Aorta (tissue), 5 donors: ENCODE data around the gene KIF3B. TPM values are rescaled to one million over a fixed set of nuclear protein-coding genes. Genes with fewer than 3 reads are reported as not detected.
A peak's percentile ranks its signal among the peaks of the same experiment; 100 is the strongest.
"Not testable (repeated sequence)": the region's sequence is repeated elsewhere in the genome, so short reads cannot be mapped to it uniquely, and the experiment has no call there.

ENCODE experiments used
- ATAC-seq: fragments of 200-7000 bp; cut with Tn5 transposase; one replicate; pipeline ENCODE4 v1.9.1; 2022; ENCODE audit warnings: moderate library complexity; ENCODE audit not compliant: low FRiP score
- DNase-seq, 2 donors: peaks; one replicate each; pipeline ENCODE4 v3.0.0-alpha.2; 2020
- H3K27ac ChIP-seq, 2 donors: one replicate each; pipeline ENCODE4 v1.5.1; 2013; ENCODE audit warnings: low read length in 2 of 2, mild to moderate bottlenecking in 2 of 2, moderate library complexity in 2 of 2, control low read depth in 1 of 2, inconsistent platforms in 1 of 2, low read depth in 1 of 2
- H3K27me3 ChIP-seq, 2 donors: one replicate each; pipeline ENCODE4 v1.6.1; 2013; ENCODE audit warnings: control low read depth in 1 of 2, low read length in 1 of 2, mild to moderate bottlenecking in 1 of 2, moderate library complexity in 1 of 2; ENCODE audit not compliant: insufficient read depth in 2 of 2, control insufficient read depth in 1 of 2
- H3K36me3 ChIP-seq, 2 donors: one replicate each; pipeline ENCODE4 v1.6.1; 2013; ENCODE audit warnings: control low read depth in 1 of 2, low read length in 1 of 2, mild to moderate bottlenecking in 1 of 2; ENCODE audit not compliant: insufficient read depth in 2 of 2, control insufficient read depth in 1 of 2
- H3K4me1 ChIP-seq, 2 donors: one replicate each; pipeline ENCODE4 v1.6.1; 2013; ENCODE audit warnings: low read length in 2 of 2, control low read depth in 1 of 2, mild to moderate bottlenecking in 1 of 2, moderate library complexity in 1 of 2; ENCODE audit not compliant: insufficient read depth in 2 of 2, control insufficient read depth in 1 of 2
- H3K4me3 ChIP-seq, 2 donors: one replicate each; pipeline ENCODE4 v1.5.1; 2013; ENCODE audit warnings: low read length in 2 of 2, control low read depth in 1 of 2, mild to moderate bottlenecking in 1 of 2
- H3K9me3 ChIP-seq: one replicate; pipeline ENCODE4 v1.6.1; 2013; ENCODE audit warnings: mild to moderate bottlenecking, low read length; ENCODE audit not compliant: control insufficient read depth
- WGBS, 2 donors: extraction: QIAGEN DNeasy Blood & Tissue Kit; methylation state at CpG; one replicate each; pipeline ENCODE4 v1.1.7; 2013; 5-methylcytosine and 5-hydroxymethylcytosine counted together
- intact Hi-C, 2 donors: fragments of 100-400 bp; cut with DNase I; formaldehyde crosslinking; loops; one replicate each; pipeline versions ENCODE4 v1.14.2 to v1.15.0; 2022
- polyA plus RNA-seq, 2 donors: library from polyadenylated mRNA; stranded (reverse); fragments of 200-250 nt; gene quantifications; one replicate each; pipeline ENCODE4 v1.2.3, GENCODE V29; 2013
- total RNA-seq, 2 donors: library from RNA; stranded (reverse); fragmentation: NEBNext Ultra II Directional; extraction: Animal tissue kit (Norgen Biotek cat#: 25700); gene quantifications; one replicate each; pipeline ENCODE4 v1.2.1, GENCODE V29; 2021
- donor health status: healthy with polysubstance abuse.
- donor health status: Bipolar disorder and iron deficiency.
- donor health status: DM: no; HTN: no; CAD: no.
- donor health status: DM: no; HTN: no; CAD: no.
- donor health status: DM: yes; HTN: yes; CAD: no.

Gene KIF3B
- total and polyA plus RNA-seq, 4 donors: 12.9 to 28.0 (median 23.2) TPM

- ATAC-seq: peak; percentile 56
- DNase-seq: no peak
- 32 to 35% methylated on average over 5 of the region's 5 CpGs for WGBS, 2 donors
- Histone ChIP-seq H3K4me1 (no peaks in the 10 kb centered on the region), H3K9me3 (no peaks in the 10 kb centered on the region), H3K36me3 (no peaks in the 10 kb centered on the region), H3K27me3 (no peaks in the 10 kb centered on the region), H3K27ac (no peak overlapping the region), H3K4me3 (no peak overlapping the region)
- intact Hi-C loops: loop anchor here in 1 of 2 donors (5.0 kb wide), 1 partner anchor 315 kb away; no protein-coding TSS in a partner anchor
These were observed 59.5 kb downstream of the KIF3B start for GRCh38 chr20:32336918-32337347.

GRCh38 chr20:32337937-32338661 lies 60.6 kb downstream of the KIF3B start:
- Histone ChIP-seq H3K4me1 (no peaks in the 10 kb centered on the region), H3K36me3 (no peaks in the 10 kb centered on the region), H3K27ac (no peak overlapping the region), H3K27me3 (no peaks in the 10 kb centered on the region), H3K9me3 (no peaks in the 10 kb centered on the region), H3K4me3 (no peak overlapping the region)
- ATAC-seq: no peak
- 89 to 91% methylated on average over 11 of the region's 11 CpGs for WGBS, 2 donors
- no peak for DNase-seq
- intact Hi-C loops: loop anchor here in 1 of 2 donors (5.0 kb wide), 1 partner anchor 314 kb away; no protein-coding TSS in a partner anchor

- Histone ChIP-seq H3K4me3 (no peak overlapping the region), H3K27ac (no peak overlapping the region), H3K27me3 (no peaks in the 10 kb centered on the region), H3K9me3 (no peaks in the 10 kb centered on the region), H3K4me1 (no peaks in the 10 kb centered on the region), H3K36me3 (no peaks in the 10 kb centered on the region)
- ATAC-seq (no peak), DNase-seq (no peak)
- 57 to 64% methylated on average over 7 of the region's 7 CpGs for WGBS, 2 donors
- intact Hi-C loops: loop anchor here in 1 of 2 donors (5.0 kb wide), 1 partner anchor 314 kb away; no protein-coding TSS in a partner anchor
These were observed 61.2 kb downstream of the KIF3B start for GRCh38 chr20:32338665-32339064.

GRCh38 chr20:32339116-32339515 lies 61.7 kb downstream of the KIF3B start:
- Histone ChIP-seq H3K4me1 (no peaks in the 10 kb centered on the region), H3K27ac (no peak overlapping the region), H3K36me3 (no peaks in the 10 kb centered on the region), H3K4me3 (no peak overlapping the region), H3K27me3 (no peaks in the 10 kb centered on the region), H3K9me3 (no peaks in the 10 kb centered on the region)
- no peak for DNase-seq
- 3 to 7% methylated on average over 2 of the region's 2 CpGs for WGBS, 2 donors
- no peak for ATAC-seq
- intact Hi-C loops: loop anchor here in 1 of 2 donors (5.0 kb wide), 1 partner anchor 313 kb away; no protein-coding TSS in a partner anchor

- H3K4me1 ChIP-seq, H3K36me3 ChIP-seq, ATAC-seq, H3K27ac ChIP-seq, H3K9me3 ChIP-seq, H3K4me3 ChIP-seq, H3K27me3 ChIP-seq, intact Hi-C loops, DNase-seq: not testable (repeated sequence)
- WGBS, 2 donors: 93 to 98% methylated on average over 2 of the region's 2 CpGs
These were observed 63.6 kb downstream of the KIF3B start for GRCh38 chr20:32341053-32341452.

GRCh38 chr20:32343439-32343838 lies 66.0 kb downstream of the KIF3B start:
- Histone ChIP-seq H3K4me1 (no peaks in the 10 kb centered on the region), H3K27me3 (no peaks in the 10 kb centered on the region), H3K4me3 (no peak overlapping the region), H3K9me3 (no peaks in the 10 kb centered on the region), H3K27ac (no peak overlapping the region), H3K36me3 (no peaks in the 10 kb centered on the region)
- intact Hi-C loops: no loop called here
- no peak for ATAC-seq
- WGBS, 2 donors: 91 to 92% methylated on average over 3 of the region's 3 CpGs
- DNase-seq: no peak

GRCh38 chr20:32344835-32345506 lies 67.5 kb downstream of the KIF3B start:
- H3K36me3 ChIP-seq: no peaks in the 10 kb centered on the region
- no peak for ATAC-seq
- H3K4me1 ChIP-seq: no peaks in the 10 kb centered on the region
- H3K4me3 ChIP-seq: no peak overlapping the region
- H3K27ac ChIP-seq: no peak overlapping the region
- intact Hi-C loops: no loop called here
- 36 to 41% methylated on average over 7 of the region's 7 CpGs for WGBS, 2 donors
- no peak for DNase-seq
- no peaks in the 10 kb centered on the region for H3K9me3 ChIP-seq
- H3K27me3 ChIP-seq: no peaks in the 10 kb centered on the region

GRCh38 chr20:32348207-32348606 lies 70.8 kb downstream of the KIF3B start:
- 88 to 91% methylated on average over 3 of the region's 3 CpGs for WGBS, 2 donors
- no peak overlapping the region for H3K27ac ChIP-seq
- no peaks in the 10 kb centered on the region for H3K9me3 ChIP-seq
- H3K27me3 ChIP-seq: no peaks in the 10 kb centered on the region
- H3K4me3 ChIP-seq: no peak overlapping the region
- H3K36me3 ChIP-seq: no peaks in the 10 kb centered on the region
- DNase-seq (no peak), ATAC-seq (no peak)
- intact Hi-C loops: no loop called here
- no peaks in the 10 kb centered on the region for H3K4me1 ChIP-seq
